Activated CD4-positive, alpha-beta memory T cell treated with anti-CD3 and anti-CD28 coated beads for 36 hours (primary cell): Measurements from ENCODE around the gene CALHM5. TPM values are rescaled to one million over a fixed set of nuclear protein-coding genes. Genes with fewer than 3 reads are reported as not detected.
"Not testable (repeated sequence)": the region's sequence is repeated elsewhere in the genome, so short reads cannot be mapped to it uniquely, and the experiment has no call there.

ENCODE experiments used
- CTCF ChIA-PET: fragments of 350-600 bp; sonication (Branson Sonifier 250); formaldehyde crosslinking; loops from one replicate; lab custom pipeline; 2021; ENCODE audit warnings: antibody characterized with exemption, inconsistent platforms; lab: Charles Lee
- POLR2A ChIA-PET: fragments of 350-600 bp; sonication (Branson Sonifier 250); formaldehyde crosslinking; loops from one replicate; lab custom pipeline; 2021; ENCODE audit warnings: antibody characterized with exemption; lab: Charles Lee
- DNase-seq: peaks from one replicate; pipeline ENCODE4 v3.0.0-alpha.2; 2020
- H3K27ac Mint-ChIP-seq: one replicate; pipeline ENCODE4 v1.8.0; 2021; ENCODE audit warnings: mixed read lengths
- H3K27me3 Mint-ChIP-seq: one replicate; pipeline ENCODE4 v1.8.0; 2021; ENCODE audit warnings: mixed read lengths
- H3K36me3 Mint-ChIP-seq: one replicate; pipeline ENCODE4 v1.8.0; 2021; ENCODE audit warnings: mixed read lengths
- H3K4me1 Mint-ChIP-seq: one replicate; pipeline ENCODE4 v1.8.0; 2021; ENCODE audit warnings: low read depth, mixed read lengths
- H3K4me3 Mint-ChIP-seq: one replicate; pipeline ENCODE4 v1.8.0; 2021; ENCODE audit warnings: mild to moderate bottlenecking, mixed read lengths
- H3K9me3 Mint-ChIP-seq: one replicate; pipeline ENCODE4 v1.8.0; 2021; ENCODE audit warnings: mixed read lengths
- intact Hi-C: fragments of 100-400 bp; cut with micrococcal nuclease; formaldehyde crosslinking; loops from one replicate; pipeline ENCODE4 v1.15.1; 2023
- total RNA-seq, 2 experiments: library from RNA; stranded (reverse); gene quantifications; one replicate each; pipeline ENCODE4 v1.2.3, GENCODE V29; 2021

CALHM5 gene
- total RNA-seq, 2 experiments from 2014 or later, result not detected

- ChIA-PET POLR2A (no interaction called here), CTCF (no interaction called here)
- peaks cover 20% of the 10 kb centered on the region for H3K27me3 Mint-ChIP-seq
- intact Hi-C loops, result no loop called here
- H3K9me3 Mint-ChIP-seq, result no peaks in the 10 kb centered on the region
- DNase-seq, result no peak
- no peak overlapping the region for H3K4me3 Mint-ChIP-seq
- no peaks in the 10 kb centered on the region for H3K36me3 Mint-ChIP-seq
- no peaks in the 10 kb centered on the region for H3K4me1 Mint-ChIP-seq
- no peak overlapping the region for H3K27ac Mint-ChIP-seq
Observed at GRCh38 chr6:116483616-116484015, 27.8 kb upstream of the CALHM5 start.

DNA sequence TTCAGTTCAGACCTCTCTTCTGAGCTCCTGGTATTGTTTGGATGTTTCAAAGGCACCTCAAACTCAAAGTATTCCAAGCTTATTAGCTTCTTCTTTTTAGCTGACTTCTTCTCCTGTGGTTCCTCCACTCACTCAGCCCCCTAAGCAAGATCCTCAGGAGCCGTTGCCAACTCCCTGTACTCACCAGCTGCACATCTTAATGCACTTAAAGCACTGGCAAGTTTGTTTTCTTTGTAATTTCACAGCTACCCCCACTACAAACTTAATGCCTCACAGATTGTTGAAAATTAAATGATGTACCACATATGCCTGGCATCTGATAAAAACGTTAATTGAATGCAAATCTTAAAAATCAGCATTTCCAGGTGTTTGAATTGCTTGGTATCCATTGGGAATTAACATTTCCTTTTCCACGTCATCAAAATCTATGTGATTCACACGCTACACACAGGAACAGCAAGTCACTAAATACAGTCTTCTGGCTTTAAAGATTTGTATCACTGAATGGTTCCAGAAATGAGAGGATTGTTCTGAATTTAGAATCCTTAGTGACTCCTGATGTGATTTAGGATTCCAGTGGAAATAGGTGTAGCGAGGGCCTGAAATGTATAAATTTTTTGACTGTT lies 25.8 kb upstream of the CALHM5 start:
- Mint-ChIP-seq H3K9me3 (no peaks in the 10 kb centered on the region), H3K4me3 (no peak overlapping the region), H3K36me3 (no peaks in the 10 kb centered on the region), H3K27me3 (peaks cover 27% of the 10 kb centered on the region), H3K4me1 (no peaks in the 10 kb centered on the region), H3K27ac (no peak overlapping the region)
- CTCF ChIA-PET, result no interaction called here
- no peak for DNase-seq
- POLR2A ChIA-PET, result no interaction called here
- intact Hi-C loops, result no loop called here

DNA sequence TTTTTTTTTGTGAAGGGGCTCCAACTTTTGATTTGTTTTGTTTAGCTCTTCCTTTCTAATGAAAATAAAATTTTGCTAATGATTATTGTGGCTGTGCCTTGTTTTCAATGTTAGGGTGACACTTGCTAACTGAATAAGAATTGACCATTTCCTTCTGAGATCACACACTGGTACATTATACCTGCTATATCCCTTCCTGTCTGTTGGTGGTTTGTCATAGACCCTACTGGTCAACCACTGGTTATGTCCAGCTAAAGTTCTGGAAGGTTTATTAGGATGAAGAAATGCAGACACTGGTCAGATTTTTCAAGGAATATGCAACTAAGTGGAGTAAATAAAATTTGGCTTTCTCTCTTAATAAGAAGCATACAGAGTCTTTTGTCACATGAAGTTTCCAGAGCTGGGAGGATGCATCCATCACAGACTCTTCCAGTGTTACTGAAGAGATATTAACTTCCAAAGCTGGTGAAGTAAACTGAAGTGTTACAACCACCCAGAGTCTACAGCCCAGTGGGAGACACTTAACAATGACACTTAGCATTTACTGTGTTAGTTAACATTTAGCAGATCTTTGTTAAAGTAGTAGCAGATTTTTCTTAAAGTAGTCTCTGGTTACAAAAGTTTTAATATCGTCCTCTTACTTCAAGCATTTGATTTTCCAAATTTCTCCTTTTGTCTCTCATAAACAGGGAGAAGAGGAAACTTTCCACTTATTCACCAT lies 19.7 kb upstream of the CALHM5 start:
- DNase-seq, result no peak
- ChIA-PET CTCF (no interaction called here), POLR2A (no interaction called here)
- no peak overlapping the region for H3K4me3 Mint-ChIP-seq
- H3K4me1 Mint-ChIP-seq, result no peaks in the 10 kb centered on the region
- H3K27ac Mint-ChIP-seq, result no peak overlapping the region
- peaks cover 18% of the 10 kb centered on the region for H3K27me3 Mint-ChIP-seq
- no peaks in the 10 kb centered on the region for H3K36me3 Mint-ChIP-seq
- intact Hi-C loops, result no loop called here
- no peaks in the 10 kb centered on the region for H3K9me3 Mint-ChIP-seq

- Mint-ChIP-seq H3K4me3 (no peak overlapping the region), H3K27me3 (peaks cover 16% of the 10 kb centered on the region), H3K4me1 (no peaks in the 10 kb centered on the region), H3K36me3 (no peaks in the 10 kb centered on the region), H3K27ac (no peak overlapping the region), H3K9me3 (no peaks in the 10 kb centered on the region)
- ChIA-PET CTCF (no interaction called here), POLR2A (no interaction called here)
- intact Hi-C loops, result no loop called here
- DNase-seq, result no peak
Observed at GRCh38 chr6:116492331-116493067, 18.9 kb upstream of the CALHM5 start.

DNA sequence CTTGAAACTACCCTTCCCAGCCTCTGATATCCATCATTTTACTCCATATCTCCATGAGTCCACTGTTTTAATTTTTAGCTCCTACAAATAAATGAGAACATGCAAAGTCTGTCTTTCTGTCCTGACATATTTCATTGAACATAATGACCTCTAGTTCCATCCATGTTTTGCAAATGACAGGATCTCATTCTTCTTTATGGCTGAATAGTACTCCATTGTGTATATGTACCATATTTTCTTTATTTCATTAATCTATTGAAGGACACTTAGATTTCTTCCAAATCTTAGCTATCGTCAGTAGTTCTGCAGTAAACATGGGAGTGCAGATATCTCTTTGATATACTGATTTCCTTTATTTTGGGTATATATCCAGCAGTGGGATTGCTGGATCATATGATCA lies 16.3 kb upstream of the CALHM5 start:
- POLR2A ChIA-PET, H3K36me3 Mint-ChIP-seq, H3K4me3 Mint-ChIP-seq, DNase-seq, CTCF ChIA-PET, H3K4me1 Mint-ChIP-seq, intact Hi-C loops, H3K9me3 Mint-ChIP-seq, H3K27ac Mint-ChIP-seq: not testable (repeated sequence)
- H3K27me3 Mint-ChIP-seq, result peaks cover 15% of the 10 kb centered on the region

GRCh38 chr6:116497113-116497676 lies 14.2 kb upstream of the CALHM5 start:
- Mint-ChIP-seq H3K4me3 (no peak overlapping the region), H3K9me3 (no peaks in the 10 kb centered on the region), H3K36me3 (no peaks in the 10 kb centered on the region), H3K27me3 (peaks cover 20% of the 10 kb centered on the region), H3K4me1 (peaks cover 2% of the 10 kb centered on the region), H3K27ac (no peak overlapping the region)
- POLR2A ChIA-PET, result no interaction called here
- CTCF ChIA-PET, result interaction anchor here (0.6 to 3.1 kb wide), 3 partner anchors 37 to 229 kb away, joined by 3 to 11 read pairs (median 6); no protein-coding TSS in a partner anchor
- intact Hi-C loops, result no loop called here
- no peak for DNase-seq

- H3K27ac Mint-ChIP-seq, result no peak overlapping the region
Observed at GRCh38 chr6:116500969-116501433, 10.4 kb upstream of the CALHM5 start.

GRCh38 chr6:116507324-116507723 lies 4.1 kb upstream of the CALHM5 start:
- Mint-ChIP-seq H3K36me3 (no peaks in the 10 kb centered on the region), H3K4me3 (no peak overlapping the region), H3K9me3 (peaks cover 11% of the 10 kb centered on the region), H3K27me3 (peaks cover 22% of the 10 kb centered on the region), H3K4me1 (no peaks in the 10 kb centered on the region), H3K27ac (no peak overlapping the region)
- DNase-seq, result no peak
- intact Hi-C loops, result no loop called here
- POLR2A ChIA-PET, result no interaction called here
- CTCF ChIA-PET, result interaction anchor here (0.5 kb wide), 1 partner anchor 31 kb away, joined by 4 read pairs; no protein-coding TSS in a partner anchor

More at GRCh38 chr6:116500969-116501433, 10.4 kb upstream of the CALHM5 start:
- CTCF ChIA-PET, result interaction anchor here (1.1 kb wide), 1 partner anchor 14 kb away, joined by 3 read pairs; no protein-coding TSS in a partner anchor
- Mint-ChIP-seq H3K4me3 (no peak overlapping the region), H3K36me3 (no peaks in the 10 kb centered on the region), H3K9me3 (no peaks in the 10 kb centered on the region), H3K27me3 (peaks cover 36% of the 10 kb centered on the region), H3K4me1 (peaks cover 2% of the 10 kb centered on the region)
- POLR2A ChIA-PET, result no interaction called here
- intact Hi-C loops, result no loop called here
- no peak for DNase-seq

GRCh38 chr6:116508527-116508926 lies 2.9 kb upstream of the CALHM5 start:
- H3K4me3 Mint-ChIP-seq, result no peak overlapping the region
- H3K36me3 Mint-ChIP-seq, result no peaks in the 10 kb centered on the region
- POLR2A ChIA-PET, result interaction anchor here (0.7 kb wide), 1 partner anchor 63 kb away, joined by 3 read pairs; no protein-coding TSS in a partner anchor

DNA sequence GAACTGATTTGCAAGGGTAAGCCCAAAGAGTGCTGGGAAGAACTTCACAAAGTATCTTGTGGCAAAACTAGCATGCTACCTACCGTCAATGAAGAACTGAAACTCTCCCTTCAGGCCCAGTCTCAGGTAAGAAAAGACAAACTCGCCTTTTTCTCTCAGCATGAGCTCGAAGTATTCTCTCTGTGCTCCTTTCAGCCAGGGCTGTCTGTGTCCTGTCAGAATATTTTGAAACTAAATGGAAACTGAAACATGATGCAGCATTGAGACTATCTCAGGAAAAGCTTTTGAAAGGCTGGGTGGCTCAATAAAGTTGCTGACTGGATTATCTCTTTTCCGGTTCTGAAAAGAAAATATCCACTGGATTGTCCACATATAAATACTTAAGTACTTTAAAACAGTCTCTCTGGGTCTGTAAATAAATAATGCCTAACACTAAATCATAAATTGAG lies 696 bp downstream of the CALHM5 start:
- Mint-ChIP-seq H3K4me3 (no peak overlapping the region), H3K9me3 (peaks cover 11% of the 10 kb centered on the region), H3K27me3 (peaks cover 2% of the 10 kb centered on the region), H3K36me3 (no peaks in the 10 kb centered on the region), H3K27ac (no peak overlapping the region), H3K4me1 (no peaks in the 10 kb centered on the region)
- intact Hi-C loops, result no loop called here
- ChIA-PET POLR2A (no interaction called here), CTCF (interaction anchor here (1.9 kb wide), 1 partner anchor 224 kb away, joined by 8 read pairs; no protein-coding TSS in a partner anchor)
- DNase-seq, result no peak

More at GRCh38 chr6:116508527-116508926, 2.9 kb upstream of the CALHM5 start:
- no peaks in the 10 kb centered on the region for H3K4me1 Mint-ChIP-seq
- peaks cover 11% of the 10 kb centered on the region for H3K27me3 Mint-ChIP-seq
- intact Hi-C loops, result no loop called here
- H3K27ac Mint-ChIP-seq, result no peak overlapping the region
- CTCF ChIA-PET, result no interaction called here
- no peak for DNase-seq
- peaks cover 11% of the 10 kb centered on the region for H3K9me3 Mint-ChIP-seq

DNA sequence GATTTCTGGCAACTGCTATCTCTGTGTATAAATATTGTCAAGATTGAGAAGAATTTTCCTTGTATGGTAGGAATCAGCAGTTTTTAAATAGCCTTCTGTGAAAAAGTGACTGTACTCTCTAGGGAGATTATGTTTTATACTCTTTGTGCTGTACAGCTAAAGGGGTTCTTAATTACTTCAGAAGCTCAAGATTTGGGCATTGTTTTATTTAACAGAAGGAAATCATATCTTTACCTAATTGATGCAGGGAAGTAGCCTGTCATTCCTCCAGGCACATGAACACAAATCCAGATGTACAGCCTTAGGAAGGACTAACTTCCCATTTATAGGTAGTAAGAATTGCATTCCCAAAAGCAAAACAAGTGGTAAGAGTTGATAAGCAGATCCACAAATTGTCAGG lies 1.3 kb downstream of the CALHM5 start:
- no peak overlapping the region for H3K27ac Mint-ChIP-seq
- ChIA-PET CTCF (no interaction called here), POLR2A (no interaction called here)
- peaks cover 11% of the 10 kb centered on the region for H3K9me3 Mint-ChIP-seq
- intact Hi-C loops, result no loop called here
- H3K27me3 Mint-ChIP-seq, result peaks cover 2% of the 10 kb centered on the region
- H3K36me3 Mint-ChIP-seq, result no peaks in the 10 kb centered on the region
- no peaks in the 10 kb centered on the region for H3K4me1 Mint-ChIP-seq
- DNase-seq, result no peak
- H3K4me3 Mint-ChIP-seq, result no peak overlapping the region
